Activated CD8-positive, alpha-beta memory T cell treated with anti-CD3 and anti-CD28 coated beads, Interleukin-2, amount 50 U/mL, for 48 hours (primary cell): ENCODE data around the gene DIPK2B.

Source experiments
- DNase-seq: peaks from one replicate; pipeline ENCODE4 v3.0.0-alpha.2; 2020

The DIPK2B gene

GRCh38 chrX:45200741-45201234 is at the start of gene DIPK2B:
Gene DIPK2B, minus strand, starts transcription at chrX:45200876. Its CDS starts 50 bp downstream, at chrX:45200826.
- DNase-seq: no peak

DNA sequence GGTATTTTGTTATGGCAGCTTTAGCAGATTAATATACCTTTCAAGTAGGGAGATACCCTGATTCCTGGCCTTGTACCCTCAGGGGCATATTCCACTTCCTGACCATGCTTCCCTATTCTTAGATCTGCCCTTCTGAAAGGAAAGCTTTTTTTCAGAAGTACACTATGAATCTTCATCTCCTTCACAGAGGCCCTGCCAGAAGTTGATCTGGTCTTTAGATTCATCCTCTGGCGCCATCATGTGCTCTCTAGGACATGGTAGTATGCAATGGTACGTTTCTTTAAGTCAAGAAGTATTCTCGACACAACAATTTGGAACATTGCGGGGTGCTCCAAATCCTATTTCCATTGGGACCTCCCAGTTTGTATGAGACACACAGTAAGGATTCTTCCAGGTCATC is 39.6 kb upstream of the DIPK2B start:
- no peak for DNase-seq

DNA sequence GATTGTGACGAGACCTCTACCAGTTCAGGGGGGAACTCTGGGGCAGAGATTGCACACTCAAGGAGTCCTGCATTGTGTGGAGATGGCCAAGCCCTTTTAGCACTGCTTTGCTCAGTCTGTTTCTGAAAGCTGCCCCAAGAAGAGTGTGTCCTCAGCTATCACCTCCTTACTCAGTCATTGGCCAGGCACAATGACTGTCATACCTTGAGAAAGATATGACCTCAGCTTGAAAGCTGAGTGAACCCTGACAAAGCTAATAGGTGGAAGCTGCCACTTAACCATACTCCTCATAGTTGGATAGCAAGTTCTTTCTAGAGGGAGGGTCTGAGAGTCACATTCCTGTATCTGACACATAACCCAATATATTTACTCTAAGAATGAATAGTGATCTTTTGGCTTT is 37.8 kb upstream of the DIPK2B start:
- no peak for DNase-seq

- no peak for DNase-seq
Measured at GRCh38 chrX:45233531-45233930, 32.9 kb upstream of the DIPK2B start.

DNA sequence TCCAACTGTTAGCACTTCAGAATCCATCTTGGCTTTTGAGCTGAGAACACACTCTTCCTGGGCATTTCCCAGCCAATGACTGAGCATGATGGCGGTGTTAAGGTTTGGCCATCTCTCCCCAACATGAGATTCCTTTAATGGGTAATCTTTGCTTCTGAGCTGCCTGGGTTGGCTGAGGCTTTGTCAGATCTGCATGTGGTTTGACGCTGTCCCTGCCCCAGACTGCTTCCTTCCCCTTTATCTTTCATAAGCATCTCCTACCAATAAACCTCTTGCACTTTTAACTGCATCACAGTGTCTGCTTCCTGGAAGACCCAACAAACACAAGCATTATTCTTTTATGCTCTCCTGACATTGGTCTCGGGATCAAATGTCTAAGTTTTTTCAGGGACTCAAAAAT is 31.5 kb upstream of the DIPK2B start:
- no peak for DNase-seq

GRCh38 chrX:45230410-45230809 is 29.7 kb upstream of the DIPK2B start:
- no peak for DNase-seq

- DNase-seq: no peak
Measured at GRCh38 chrX:45229348-45229747, 28.7 kb upstream of the DIPK2B start.

DNA sequence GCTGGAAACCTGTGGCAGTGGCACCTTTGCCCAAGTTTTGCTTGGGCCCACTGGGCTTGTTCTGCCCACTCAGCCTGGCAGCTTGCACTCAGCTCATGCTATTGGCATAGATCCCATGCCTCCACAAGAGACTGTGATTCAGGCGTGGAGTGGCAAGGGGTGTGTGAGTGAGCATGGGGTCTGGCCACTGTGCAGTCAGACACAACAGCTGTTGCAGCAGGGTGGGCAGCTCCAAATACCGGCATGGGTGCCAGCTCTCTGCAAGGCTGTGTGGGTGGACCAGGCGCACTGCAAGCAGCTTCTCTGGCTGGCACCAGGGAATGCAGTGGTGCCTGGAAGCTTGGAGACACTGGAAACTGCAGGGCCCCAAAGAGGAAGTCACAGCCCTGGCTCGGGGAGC is 27.4 kb upstream of the DIPK2B start:
- no peak for DNase-seq

DNA sequence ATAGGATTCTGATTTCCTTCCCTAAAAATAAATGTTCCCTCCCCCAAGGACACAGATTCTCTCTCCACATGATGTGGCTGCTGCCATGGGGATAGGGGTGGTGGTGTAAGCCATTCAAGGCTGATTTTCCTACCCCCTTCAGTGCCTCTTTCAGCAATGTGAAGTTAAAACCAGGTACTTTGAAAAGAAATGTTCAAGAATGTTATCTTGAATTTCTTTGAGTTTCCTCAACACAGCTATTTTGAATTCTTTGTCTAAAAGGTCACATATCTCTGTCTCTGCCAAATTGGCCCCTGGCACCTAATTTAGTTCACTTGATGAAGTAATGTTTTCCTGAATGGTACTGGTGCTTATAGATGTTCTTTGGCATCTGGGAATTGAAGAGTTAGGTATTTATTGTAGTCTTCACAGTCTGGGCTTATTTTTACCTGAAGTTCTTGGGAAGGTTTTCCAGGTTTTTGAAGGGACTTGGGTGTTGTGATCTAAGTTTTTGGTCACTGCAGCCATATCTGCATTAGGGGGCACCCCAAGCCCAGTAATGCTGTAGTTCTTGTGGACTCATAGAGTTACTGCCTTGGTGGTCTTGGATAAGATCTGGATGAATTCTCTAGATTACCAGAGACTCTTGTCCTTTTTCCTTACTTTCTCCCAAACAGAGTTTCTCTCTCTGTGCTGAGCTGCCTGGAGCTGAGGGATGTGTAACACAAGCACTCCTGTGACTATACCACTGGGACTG is 7.6 kb upstream of the DIPK2B start:
- no peak for DNase-seq

DNA sequence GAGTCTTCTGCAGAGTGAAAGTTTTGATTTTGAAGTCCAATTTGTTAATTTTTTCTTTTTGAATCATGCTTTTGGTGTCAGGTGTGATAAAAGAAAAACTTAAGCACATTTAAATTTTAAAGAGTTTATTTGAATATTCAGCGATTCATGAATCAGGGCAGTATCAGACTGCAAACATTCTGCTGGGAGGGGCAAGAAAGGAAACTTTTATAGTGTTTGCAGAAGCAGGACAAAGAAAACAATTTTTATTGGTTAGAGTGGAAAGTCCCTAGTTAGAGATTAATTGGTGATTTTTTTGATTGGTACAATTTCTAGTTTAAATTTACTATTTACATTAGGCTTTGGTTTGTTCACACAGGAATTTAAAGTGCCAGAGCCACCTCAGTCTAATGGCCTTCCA is 1.5 kb upstream of the DIPK2B start:
- DNase-seq: no peak

GRCh38 chrX:45198706-45199105 is 2.0 kb downstream of the DIPK2B start:
- DNase-seq: no peak

- DNase-seq: no peak
Measured at GRCh38 chrX:45198301-45198700, 2.4 kb downstream of the DIPK2B start.

DNA sequence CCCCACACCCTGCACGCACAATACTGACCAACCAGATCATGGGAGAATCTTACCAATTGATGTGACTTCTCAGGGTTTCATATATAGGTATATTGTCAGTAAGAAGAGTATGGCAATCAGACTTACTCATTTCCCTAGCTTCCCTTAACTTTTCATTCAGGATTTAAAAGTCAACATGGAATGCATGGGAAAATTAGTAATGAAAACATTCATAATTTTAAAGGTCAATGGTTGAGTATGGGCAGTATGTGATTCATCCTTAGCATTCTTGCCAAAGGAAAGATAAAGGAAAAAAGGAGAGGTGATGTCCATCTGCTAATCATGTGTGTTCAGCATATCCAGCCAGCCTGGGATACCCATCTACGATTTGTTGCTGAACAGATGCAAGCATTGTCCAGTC is 4.0 kb downstream of the DIPK2B start:
- no peak for DNase-seq

- DNase-seq: no peak
Measured at GRCh38 chrX:45191820-45192409, 8.8 kb downstream of the DIPK2B start.

DNA sequence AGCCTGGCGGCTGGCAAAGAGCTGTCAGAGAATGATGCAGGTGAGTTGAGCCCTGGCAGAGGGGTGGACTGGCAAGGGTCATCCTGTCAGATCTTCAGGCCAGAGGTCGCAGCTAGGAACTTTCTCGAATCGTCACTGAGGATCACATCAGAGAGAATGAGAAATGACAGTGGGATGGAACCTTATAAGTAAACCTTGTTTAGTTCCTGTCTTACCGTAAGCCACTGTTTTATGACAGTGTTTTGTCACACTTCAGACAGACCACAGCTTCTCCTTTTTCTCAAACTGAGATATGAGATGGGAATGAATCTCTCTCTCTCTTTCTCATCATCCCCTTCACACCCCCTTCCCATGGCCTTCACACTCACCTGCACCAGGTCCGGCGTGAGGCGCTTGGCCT is 9.3 kb downstream of the DIPK2B start:
- DNase-seq: no peak

- no peak for DNase-seq
Measured at GRCh38 chrX:45187731-45188130, 12.9 kb downstream of the DIPK2B start.

DNA sequence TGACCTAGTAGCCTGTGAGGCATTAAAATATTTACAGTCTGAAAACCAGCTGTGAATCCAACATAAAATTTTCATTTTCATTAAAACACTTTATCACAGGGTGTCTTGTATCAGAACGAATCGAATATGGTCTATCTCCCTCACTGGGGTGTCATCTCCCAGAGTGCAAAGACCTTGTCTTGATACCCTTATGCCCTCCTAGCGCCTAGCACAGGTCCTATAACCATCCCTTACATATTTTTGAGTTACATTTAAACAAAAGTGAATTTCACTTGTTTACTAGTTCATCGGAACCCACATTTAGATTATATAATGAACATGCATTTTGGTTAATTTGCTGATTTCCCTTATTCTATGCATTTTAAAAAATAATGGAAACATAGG is 14.0 kb downstream of the DIPK2B start:
- no peak for DNase-seq

GRCh38 chrX:45184211-45184610 is 16.5 kb downstream of the DIPK2B start:
- DNase-seq: no peak

DNA sequence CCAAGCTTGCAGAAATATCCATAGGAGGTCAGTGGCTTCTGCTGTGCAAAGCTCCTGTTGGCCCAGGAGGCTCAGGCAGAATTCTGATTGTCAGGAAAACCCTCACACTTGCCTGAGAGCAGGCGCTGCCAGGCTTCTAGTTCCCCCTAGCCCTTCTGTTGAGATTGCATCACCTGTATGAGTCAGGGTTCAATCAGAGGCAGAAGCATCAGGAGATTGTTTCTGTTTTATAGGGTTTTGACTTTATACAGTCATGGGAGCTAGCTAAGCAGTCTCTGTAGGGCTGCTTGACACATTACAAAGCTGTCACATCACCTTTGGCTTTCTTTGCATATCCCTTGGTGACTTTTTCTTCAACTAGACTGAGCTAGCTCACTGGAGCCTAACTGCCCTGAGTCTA is 27.8 kb downstream of the DIPK2B start:
- no peak for DNase-seq

GRCh38 chrX:45166781-45167180 is 33.9 kb downstream of the DIPK2B start:
- DNase-seq: no peak

- DNase-seq: no peak
Measured at GRCh38 chrX:45165726-45166125, 35.0 kb downstream of the DIPK2B start.

DNA sequence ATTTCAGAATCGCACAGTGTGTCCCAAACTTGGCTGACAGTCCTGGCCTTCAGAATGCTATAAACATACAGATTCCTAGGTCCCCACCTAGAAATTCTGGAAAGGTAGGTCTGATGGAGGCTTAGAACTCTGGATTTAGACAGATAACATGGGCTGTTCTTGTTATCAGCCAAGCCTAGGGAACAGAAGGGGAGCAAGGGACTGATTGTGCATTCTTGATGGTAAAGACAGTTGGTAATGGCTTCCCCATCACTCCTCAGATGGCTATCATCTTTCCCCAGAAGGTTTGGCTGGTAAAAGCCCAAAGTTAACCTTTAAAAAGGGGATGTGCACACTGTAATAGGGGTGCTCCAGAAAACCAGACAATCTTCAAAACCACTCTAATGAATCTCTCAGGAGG is 35.7 kb downstream of the DIPK2B start:
- DNase-seq: no peak

DNA sequence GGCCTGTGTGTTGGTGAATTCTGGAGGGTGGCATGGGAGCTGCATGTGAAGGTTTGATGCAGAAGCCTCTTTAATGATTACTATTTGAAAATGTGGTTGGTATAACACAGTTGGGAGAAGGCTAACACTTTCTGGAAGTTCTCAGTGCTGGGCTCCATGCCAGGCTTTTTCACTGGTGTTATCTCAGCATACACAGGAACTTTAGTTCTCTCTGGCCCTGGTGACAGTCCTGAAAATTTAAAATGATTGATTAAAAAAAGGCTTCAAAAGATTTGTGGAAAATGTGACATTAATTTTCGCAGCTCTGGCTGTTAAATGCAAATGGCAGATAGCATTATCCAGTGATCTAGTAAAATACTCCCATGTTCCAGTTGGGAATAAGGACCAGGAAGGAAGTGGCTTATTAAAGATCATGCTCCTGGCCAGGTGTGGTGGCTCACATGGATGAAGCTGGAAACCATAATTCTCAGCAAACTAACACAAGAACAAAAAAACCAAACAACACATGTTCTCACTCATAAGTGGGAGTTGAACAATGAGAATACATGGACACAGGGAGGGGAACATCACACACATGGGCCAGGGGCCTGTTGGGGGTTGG is 36.6 kb downstream of the DIPK2B start:
- DNase-seq: no peak

DNA sequence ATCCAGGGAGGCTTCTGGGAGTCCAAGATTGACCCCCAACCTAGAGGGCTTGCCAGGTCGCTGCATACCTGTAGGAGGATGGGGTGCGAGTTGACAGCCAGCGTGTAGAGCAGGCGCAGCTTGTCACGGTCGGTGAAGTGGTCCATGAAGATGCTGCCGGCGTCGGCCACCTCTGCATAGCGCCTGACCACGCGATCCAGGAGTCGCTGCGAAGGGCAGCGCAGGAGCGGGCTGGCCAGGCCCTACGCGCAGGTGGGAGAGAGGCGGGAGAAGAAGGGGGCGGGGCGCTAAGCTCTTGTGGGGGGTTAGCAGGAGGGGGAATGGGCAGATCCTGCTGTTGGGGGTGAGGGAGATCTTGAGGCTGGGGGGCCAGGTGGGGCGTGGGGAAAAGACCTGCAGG is 43.0 kb downstream of the DIPK2B start:
- no peak for DNase-seq
